OCI-LY7 (cell line): Measurements from ENCODE around the gene CCIN.

Experiments used
- CTCF ChIP-seq: fragments of 200-600 bp; sonication (generic); conservative IDR thresholded peaks from 2 replicates; pipeline ENCODE4 v1.5.1; 2014; ENCODE audit warnings: mild to moderate bottlenecking, antibody characterized with exemption, low read length, moderate library complexity, mixed read lengths
- EZH2phosphoT487 ChIP-seq: fragments of 200-600 bp; sonication (generic); IDR thresholded peaks from 2 replicates; pipeline ENCODE4 v1.6.1; 2018; ENCODE audit warnings: low read depth, borderline replicate concordance, mild to moderate bottlenecking, mixed run types, antibody characterized with exemption, low read length, moderate library complexity, mixed read lengths

- TF ChIP-seq CTCF (no peak), EZH2phosphoT487 (no peak)
Observed at GRCh38 chr9:36129139-36129538, 40.0 kb upstream of the CCIN start.
